Astrocyte (in vitro differentiated cells and primary cell): ENCODE measurements around the gene BRMS1.

ENCODE experiments used
- EZH2 ChIP-seq: IDR thresholded peaks from 2 replicates; pipeline ENCODE4 v1.6.1; 2012; ENCODE audit warnings: mild to moderate bottlenecking, low read length, inconsistent platforms; ENCODE audit not compliant: insufficient read depth
- TF ChIP-seq, protein P1 (sequence below): IDR thresholded peaks from 2 replicates; pipeline ENCODE4 v1.5.1; 2011; ENCODE audit warnings: low read depth, mild to moderate bottlenecking, inconsistent platforms, low read length, moderate library complexity; ENCODE audit not compliant: insufficient read depth

DNA sequence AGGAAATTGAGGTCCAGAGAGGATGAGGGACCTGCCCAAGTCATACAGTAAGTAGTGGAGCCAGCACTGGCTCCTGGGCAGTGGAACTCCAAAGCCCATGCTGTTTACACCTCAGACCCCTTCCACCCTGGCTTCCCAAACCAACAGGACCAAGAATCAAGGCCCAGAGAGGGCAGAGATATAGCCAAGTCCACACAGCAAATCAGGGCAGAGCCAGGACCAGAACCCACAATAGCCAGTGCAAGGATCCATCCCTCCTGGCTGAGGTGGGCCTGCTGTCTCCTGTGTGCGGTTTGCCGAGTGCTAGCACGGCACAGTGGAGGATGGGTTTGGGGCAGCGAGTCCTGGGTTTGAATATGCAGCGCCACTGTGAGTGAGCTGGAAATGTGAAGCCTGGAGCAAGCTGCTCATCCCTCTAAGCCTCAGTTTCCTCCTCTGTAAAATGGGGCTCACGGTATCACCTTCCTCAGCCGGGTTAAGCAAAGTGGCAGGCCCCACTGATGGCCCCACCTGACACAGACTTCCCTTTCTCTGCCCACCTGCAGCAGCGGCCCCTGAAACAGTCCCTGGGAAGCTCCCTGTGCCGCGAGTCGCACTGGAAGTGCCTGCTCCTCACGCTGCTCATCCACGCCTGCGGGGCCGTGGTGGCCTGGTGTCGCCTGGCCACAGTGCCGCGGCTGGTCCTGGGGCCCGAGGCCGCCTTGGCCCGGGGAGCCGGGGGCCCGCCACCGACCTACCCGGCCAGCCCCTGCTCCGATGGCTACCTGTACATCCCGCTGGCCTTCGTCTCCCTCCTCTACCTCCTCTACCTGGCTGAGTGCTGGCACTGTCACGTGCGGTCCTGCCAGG lies 50.9 kb downstream of the BRMS1 start:
- TF ChIP-seq, protein P1, sequence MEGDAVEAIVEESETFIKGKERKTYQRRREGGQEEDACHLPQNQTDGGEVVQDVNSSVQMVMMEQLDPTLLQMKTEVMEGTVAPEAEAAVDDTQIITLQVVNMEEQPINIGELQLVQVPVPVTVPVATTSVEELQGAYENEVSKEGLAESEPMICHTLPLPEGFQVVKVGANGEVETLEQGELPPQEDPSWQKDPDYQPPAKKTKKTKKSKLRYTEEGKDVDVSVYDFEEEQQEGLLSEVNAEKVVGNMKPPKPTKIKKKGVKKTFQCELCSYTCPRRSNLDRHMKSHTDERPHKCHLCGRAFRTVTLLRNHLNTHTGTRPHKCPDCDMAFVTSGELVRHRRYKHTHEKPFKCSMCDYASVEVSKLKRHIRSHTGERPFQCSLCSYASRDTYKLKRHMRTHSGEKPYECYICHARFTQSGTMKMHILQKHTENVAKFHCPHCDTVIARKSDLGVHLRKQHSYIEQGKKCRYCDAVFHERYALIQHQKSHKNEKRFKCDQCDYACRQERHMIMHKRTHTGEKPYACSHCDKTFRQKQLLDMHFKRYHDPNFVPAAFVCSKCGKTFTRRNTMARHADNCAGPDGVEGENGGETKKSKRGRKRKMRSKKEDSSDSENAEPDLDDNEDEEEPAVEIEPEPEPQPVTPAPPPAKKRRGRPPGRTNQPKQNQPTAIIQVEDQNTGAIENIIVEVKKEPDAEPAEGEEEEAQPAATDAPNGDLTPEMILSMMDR: no peak
- TF ChIP-seq EZH2: no peak
